ENCODE results near the gene RNPS1. TPM values are rescaled to one million over a fixed set of nuclear protein-coding genes. Genes with fewer than 3 reads are reported as not detected.
"Not testable (repeated sequence)": the region's sequence is repeated elsewhere in the genome, so short reads cannot be mapped to it uniquely, and the experiment has no call there.

The RNPS1 gene
- total RNA-seq, 1 experiment from 2014 or later: 164 TPM

GRCh38 chr16:2257726-2258125, 10.2 kb downstream of the RNPS1 start:
- no peak for DNase-seq (ENCODE audit: low read depth)

DNA sequence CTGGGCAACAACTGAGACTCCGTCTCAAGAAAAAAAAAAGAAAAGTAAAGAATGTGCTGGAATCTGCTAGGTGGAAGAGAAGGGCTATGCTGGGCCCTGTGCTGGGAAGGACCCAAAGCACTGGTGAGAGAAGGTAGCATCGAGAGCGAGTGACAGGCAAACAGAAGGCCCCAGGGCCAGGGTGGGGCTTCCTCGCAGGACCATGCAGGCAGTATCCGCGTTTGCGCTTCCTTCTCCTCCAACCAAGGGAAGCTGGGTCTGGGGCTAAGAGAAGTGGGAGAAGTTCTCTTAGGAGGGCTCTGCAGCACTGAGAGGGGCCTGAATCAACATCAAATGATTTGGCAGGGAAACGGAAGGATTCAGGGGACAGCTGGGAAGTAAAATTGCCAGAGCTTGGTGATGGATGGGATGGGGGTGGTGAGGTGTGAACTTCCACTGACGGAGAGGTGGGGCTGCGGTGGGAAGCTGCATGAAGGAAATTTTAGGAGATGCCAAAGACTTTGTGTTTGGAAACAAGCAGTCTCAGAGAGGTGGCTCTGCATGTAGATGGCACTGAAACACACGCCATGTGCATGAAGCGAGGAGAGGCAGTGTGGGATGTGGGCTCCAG, 11.3 kb downstream of the RNPS1 start:
- DNase-seq (ENCODE audit: low read depth): no peak

DNA sequence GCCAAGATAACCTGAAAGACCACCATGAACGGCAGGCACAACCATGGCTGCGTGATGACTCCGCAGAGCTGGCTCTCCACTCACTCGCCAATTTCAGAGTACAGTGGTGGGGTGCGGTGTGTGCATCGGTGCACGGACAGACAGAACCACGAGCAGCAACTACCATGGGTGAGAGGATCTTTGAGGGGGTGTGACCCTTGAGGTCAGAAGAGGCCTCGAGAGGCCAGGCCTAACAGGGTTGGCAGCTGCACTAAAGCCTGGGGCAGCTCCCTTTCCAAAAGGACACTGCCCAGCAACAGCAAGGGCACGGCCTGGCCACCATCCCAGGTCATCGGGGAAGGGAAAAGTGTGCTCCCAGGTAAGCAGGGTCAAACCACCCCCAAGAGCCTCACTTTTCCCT, 14.6 kb downstream of the RNPS1 start:
- no peak for DNase-seq (ENCODE audit: low read depth)

DNA sequence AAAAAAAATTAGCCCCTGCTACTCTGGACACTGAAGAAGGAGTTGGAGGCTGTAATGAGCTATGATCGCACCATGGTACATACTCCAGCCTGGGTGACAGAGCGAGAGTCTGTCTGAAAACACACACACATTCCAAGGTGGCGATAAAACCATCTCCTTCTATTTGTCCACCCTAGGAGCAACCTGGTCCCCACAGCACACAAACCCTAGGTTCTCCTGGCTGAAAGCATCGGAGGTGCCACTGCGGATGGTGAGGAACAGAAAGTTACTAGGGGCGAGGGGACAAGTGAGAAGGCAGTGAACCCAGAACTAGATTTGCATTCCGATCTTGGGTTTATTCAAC, 15.1 kb downstream of the RNPS1 start:
- peak; percentile 44 for DNase-seq (ENCODE audit: low read depth)

DNA sequence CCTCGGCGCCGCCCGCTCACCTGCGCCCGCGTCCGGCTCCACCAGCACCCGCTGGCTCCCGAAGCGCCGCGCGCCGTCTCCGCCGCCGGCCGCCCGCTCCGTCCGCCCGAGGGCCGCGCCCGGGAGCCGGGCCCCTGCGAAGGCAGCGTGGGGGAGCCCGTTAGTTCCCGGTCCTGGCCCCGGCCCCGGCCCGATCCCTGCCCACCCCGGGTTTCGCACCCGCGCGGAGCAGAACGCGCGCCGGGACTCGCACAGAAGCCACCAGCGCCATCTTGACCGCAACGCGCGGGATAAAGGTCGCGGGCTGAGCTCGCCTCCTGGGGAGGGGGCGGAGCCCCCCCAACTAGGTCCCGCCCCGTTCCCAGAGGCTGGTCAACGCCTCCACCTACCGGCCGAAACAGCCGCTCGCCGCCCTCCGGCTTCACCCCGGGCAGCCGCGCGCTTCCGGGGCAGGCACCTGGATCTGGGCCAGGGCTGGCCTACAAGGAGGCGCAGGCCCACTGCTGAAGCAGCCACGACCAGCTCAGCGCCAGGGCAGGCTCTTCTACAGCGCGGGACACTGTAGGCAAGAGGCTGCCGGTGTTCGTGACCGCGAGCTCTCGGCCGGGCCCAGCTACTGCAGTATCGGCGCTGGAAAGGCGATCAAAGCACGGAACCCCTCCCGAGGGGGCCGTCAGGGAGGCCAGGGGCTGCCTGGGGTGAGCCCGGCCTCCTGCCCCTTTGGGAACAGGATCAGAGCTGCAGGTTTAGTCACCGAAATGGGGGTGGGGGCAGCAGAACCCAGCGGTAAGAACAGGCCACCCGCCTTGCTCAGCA, 16.4 kb downstream of the RNPS1 start, which contains the start of gene ECI1:
TSS of gene ECI1 (minus strand) at position 292 of the 816 bp plus-strand sequence. CDS start at position 271, 21 bp downstream.
- peak; percentile 93 for DNase-seq (ENCODE audit: low read depth)

DNA sequence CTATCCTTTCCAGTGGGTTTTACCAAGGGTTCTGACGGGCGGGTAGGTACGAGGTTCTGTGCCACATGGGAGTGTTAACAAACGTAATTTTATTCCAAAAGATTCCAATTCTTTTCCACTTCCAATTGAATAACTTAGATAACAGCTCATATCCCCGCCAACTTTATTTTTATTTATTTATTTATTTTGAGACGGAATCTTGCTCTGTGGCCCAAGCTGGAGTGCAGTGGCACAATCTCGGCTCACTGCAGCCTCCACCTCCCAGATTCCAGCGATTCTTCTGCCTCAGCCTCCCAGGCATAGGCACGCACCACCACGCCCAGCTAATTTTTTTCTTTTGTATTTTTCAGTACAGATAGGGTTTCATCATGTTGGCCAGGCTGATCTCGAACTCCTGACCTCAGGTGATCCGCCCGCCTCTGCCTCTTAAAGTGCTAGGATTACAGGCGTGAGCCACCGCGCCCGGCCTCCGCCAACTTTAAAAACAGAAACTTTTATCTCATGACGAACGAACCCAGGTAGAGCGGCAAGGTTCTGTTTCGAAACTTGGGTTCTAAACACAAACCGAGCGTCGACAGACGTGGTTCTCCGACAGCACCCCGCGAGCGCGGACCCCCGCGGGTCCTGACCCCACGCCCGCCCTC, 17.2 kb downstream of the RNPS1 start:
- DNase-seq (ENCODE audit: low read depth): peak; percentile 55

DNA sequence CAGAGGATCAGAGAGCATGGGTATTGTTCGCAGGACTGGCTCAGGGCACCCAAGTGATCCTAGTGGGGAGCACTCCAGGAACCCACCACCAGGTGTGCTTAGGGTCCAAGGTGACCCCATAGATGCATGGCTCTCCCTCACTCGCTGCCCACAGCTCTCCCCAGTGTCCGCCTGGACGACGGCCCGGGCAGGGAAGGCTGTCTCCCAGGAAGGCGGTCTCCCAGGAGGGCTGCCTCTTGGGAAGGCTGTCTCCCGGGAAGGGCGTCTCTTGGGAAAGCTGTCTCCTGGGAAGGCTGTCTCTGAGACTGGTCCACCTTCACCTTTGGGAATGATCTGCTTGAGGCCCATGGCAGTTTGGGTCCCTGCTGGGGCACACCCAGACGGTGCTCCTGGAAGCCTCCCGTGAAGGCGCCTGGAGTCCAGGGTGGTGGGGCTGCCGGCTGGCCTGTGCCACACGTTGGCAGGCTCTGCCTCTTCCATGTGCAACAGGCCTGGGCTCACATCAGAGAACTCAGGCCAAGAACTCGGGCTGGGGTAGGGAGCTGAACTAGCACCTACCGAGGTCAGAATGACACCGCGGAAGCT, 21.5 kb downstream of the RNPS1 start:
- DNase-seq (ENCODE audit: low read depth): no peak

DNA sequence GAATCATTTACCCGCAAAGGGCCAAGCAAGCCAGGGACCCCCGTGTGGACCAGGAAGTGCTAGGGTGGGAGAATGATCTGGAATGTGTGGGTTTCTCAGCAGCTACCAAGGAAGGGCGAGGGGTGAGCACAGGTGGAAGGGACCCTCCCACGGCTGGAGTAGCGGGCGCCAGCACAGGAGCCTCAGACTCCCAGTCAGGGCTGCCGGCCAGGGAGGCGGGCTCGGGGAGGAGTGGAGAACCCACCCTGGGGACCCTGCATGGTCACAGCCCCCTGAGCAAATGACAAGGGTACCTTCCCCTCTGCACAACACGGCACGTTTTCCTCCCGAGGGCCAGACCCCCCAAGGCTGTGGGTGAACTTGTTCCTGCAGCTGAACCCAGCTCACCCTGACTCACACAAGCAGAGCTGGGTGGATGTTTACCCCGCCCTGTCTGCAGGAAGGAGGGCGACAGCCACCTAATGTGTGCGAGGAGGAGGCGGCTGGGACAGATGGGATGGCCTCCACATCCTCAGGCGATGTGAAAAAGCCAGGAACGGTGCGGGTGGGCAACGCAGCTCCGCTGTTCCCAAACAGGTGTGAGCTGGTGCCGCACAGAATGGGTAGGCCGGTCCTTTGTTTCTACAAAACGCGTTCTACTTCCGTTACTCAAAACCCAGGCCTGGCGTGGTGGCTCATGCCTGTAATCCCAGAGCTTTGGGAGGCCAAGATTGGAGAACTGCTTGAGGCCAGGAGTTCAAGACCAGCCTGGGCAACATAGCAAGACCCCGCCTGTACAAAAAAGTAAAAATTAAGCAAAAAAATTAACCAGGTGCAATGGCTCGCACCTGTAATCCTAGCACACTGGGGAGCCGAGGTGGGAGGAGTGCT, 22.8 kb downstream of the RNPS1 start:
- no peak for DNase-seq (ENCODE audit: low read depth)

- DNase-seq (ENCODE audit: low read depth): no peak
These were observed 23.6 kb downstream of the RNPS1 start for GRCh38 chr16:2244301-2244700.

GRCh38 chr16:2243781-2244180, 24.1 kb downstream of the RNPS1 start:
- DNase-seq (ENCODE audit: low read depth): no peak

DNA sequence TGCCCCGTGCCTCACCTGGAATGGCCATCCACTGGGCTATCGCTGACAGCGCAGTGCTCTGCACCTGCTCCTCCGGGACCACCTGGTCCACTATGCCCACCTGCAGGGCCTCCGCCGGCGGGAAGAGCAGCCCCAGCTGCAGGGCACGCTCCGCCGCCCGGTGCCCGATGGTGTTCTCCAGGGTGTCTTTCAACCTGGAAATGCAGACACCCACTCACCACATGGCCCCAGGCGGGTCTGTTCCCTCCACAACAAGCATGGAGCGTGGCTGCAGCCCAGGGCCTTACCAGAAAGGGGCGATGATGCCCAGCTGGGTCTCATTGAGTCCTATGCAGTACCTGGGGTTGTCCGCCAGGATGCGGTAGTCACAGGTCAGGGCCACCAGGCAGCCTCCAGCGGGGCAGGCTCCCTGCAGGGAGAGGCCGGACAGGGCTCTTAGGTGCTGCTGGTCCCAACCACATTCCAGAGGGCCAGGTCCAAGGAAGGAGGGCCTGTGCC, 24.8 kb downstream of the RNPS1 start:
- no peak for DNase-seq (ENCODE audit: low read depth)

GRCh38 chr16:2242598-2242997, 25.3 kb downstream of the RNPS1 start:
- no peak for DNase-seq (ENCODE audit: low read depth)

- DNase-seq (ENCODE audit: low read depth): not testable (repeated sequence)
These were observed 27.6 kb downstream of the RNPS1 start for GRCh38 chr16:2240331-2240730.

- DNase-seq (ENCODE audit: low read depth): no peak
These were observed 28.9 kb downstream of the RNPS1 start for GRCh38 chr16:2238838-2239675.

DNA sequence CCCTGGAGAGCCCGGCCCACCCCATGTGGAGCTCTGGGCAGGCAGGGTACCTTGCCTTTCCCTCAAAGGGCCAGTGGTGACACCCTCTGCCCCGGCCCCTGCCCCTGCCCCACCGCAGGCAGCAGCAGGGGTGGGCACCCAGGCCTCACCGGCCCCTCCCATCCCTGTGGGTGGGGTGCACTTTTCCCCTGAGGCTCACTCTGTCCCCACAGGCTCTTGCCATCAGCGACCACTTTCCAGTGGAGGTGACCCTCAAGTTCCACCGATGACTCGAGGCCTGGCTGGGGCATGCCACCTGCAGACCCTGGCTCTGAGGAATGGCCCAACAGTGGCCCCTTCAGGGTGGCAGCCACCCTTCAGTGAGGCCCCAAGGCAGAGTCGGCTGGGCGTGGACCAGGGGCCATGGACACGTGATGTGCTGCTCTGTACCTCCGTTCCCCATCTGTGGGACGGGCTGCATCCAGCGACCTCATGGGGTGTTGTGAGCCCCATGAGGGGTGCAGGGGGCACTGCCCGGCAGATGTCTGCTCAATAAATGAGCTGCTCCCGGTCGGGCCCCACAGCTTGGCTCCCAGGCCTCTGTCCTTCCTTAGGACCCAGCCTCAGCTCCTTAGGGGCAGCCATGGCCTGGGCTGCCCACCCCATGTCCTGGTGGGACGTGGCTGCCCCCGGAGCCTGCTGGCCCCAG, 29.6 kb downstream of the RNPS1 start:
- DNase-seq (ENCODE audit: low read depth): no peak

DNA sequence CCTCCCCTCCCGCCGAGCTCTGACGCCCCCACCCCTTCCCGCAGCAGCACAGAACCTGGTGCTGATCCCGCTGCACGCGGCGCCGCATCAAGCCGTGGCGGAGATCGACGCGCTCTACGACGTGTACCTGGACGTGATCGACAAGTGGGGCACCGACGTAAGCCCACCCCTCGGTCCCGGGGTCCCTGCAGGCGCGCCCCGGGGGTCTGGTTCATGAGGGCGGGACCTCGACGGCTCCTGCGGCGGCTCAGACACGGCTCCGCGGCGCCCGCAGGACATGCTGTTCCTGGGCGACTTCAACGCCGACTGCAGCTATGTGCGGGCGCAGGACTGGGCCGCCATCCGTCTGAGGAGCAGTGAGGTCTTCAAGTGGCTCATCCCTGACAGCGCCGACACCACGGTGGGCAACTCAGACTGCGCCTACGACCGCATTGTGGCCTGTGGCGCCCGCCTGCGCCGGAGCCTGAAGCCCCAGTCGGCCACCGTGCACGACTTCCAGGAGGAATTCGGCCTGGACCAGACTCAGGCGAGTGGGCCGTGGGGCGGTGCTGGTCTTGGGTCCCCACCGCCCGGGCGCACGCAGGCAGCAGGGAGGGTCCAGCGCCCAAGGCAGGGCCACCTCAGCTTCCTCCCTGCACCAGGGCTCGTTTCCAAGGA, 30.3 kb downstream of the RNPS1 start:
- DNase-seq (ENCODE audit: low read depth): no peak

GRCh38 chr16:2237102-2237482, 30.8 kb downstream of the RNPS1 start:
- DNase-seq (ENCODE audit: low read depth): no peak

DNA sequence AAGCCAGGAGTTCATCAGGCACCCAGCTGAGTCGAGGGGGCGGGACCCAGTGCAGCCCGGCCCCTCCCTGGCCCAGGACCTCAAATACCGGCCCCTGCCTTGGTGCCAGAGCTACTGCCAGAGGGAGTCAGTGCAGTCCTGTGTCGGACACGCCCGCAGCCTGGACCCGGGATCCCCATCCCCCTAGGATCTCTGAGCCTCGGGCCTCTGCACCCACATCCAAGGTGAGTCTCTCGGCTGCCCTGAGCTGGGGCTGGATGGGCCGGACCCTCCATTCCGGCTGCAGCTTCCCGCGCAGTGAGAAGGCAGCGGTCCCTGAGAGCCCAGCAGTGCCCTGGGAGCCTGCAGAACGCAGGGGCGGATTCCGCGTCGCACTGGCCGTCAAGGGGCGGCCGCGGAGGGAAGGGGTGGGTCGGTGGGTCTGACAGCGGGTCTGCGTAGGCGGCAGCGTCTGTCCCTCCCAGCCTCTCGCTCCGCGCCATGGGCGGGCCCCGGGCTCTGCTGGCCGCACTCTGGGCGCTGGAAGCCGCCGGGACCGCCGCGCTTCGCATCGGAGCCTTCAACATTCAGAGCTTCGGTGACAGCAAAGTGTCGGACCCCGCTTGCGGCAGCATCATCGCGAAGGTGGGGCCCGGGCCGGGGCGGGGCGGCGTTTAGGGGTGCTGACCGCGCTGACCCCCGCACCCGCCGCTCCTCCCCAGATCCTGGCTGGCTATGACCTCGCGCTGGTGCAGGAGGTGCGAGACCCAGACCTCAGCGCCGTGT, 31.4 kb downstream of the RNPS1 start, which contains the start of gene DNASE1L2:
TSS of gene DNASE1L2 (plus strand) at position 108 of the 765 bp plus-strand sequence. CDS start at position 481, 373 bp downstream.
- DNase-seq (ENCODE audit: low read depth): peak; percentile 30
